ENCODE data around the gene SART1.

GRCh38 chr11:65981101-65981740, 19.7 kb downstream of the SART1 start:
- no peak for TF ChIP-seq CTCF (IDR thresholded peaks at IDR 0.05; ENCODE audit: low read depth, low read length)
- no peak for TF ChIP-seq MYC (IDR thresholded peaks at IDR 0.05; ENCODE audit: low read depth, low read length)
- TF ChIP-seq MAX (IDR thresholded peaks at IDR 0.05; ENCODE audit: low read depth, low read length), result no peak
- TF ChIP-seq POLR2A (IDR thresholded peaks at IDR 0.05; ENCODE audit: extremely low read depth, insufficient read length), result no peak

Measured in NB4 (cell line).